Ramos (cell line): ENCODE measurements around the gene AMIGO3.
"Not testable (repeated sequence)": the region's sequence is repeated elsewhere in the genome, so short reads cannot be mapped to it uniquely, and the experiment has no call there.

Experiments used
- in situ Hi-C: fragments of 300-500 bp; cut with MboI; formaldehyde crosslinking; loops from one replicate; pipeline ENCODE4 v1.14.3; 2022; ENCODE audit warnings: low sequenced_read_pairs; ENCODE audit not compliant: unreplicated experiment

The AMIGO3 gene

GRCh38 chr3:49689908-49690624 is 29.4 kb downstream of the AMIGO3 start:
- in situ Hi-C loops, result not testable (repeated sequence)

- in situ Hi-C loops, result no loop called here
Observed at GRCh38 chr3:49689046-49689907, 30.2 kb downstream of the AMIGO3 start, which contains the start of the genes MST1 and RNF123. Gene MST1 (minus strand): TSS chr3:49689474. CDS start chr3:49688691, 783 bp downstream. Gene RNF123 (plus strand): TSS chr3:49689557. CDS start chr3:49691166, 1,609 bp downstream.

- in situ Hi-C loops, result not testable (repeated sequence)
Observed at GRCh38 chr3:49688338-49689045, 31.0 kb downstream of the AMIGO3 start.

GRCh38 chr3:49687424-49687795 is 32.1 kb downstream of the AMIGO3 start:
- in situ Hi-C loops, result not testable (repeated sequence)

GRCh38 chr3:49686769-49687423 is 32.6 kb downstream of the AMIGO3 start:
- in situ Hi-C loops, result not testable (repeated sequence)

- in situ Hi-C loops, result not testable (repeated sequence)
Observed at GRCh38 chr3:49686346-49686745, 33.1 kb downstream of the AMIGO3 start.

GRCh38 chr3:49685846-49686245 is 33.6 kb downstream of the AMIGO3 start:
- in situ Hi-C loops, result not testable (repeated sequence)

- in situ Hi-C loops, result not testable (repeated sequence)
Observed at GRCh38 chr3:49685103-49685502, 34.4 kb downstream of the AMIGO3 start.

GRCh38 chr3:49684453-49684852 is 35.0 kb downstream of the AMIGO3 start:
- in situ Hi-C loops, result not testable (repeated sequence)

- in situ Hi-C loops, result no loop called here
Observed at GRCh38 chr3:49683162-49683561, 36.3 kb downstream of the AMIGO3 start.

GRCh38 chr3:49681543-49681942 is 37.9 kb downstream of the AMIGO3 start:
- in situ Hi-C loops, result no loop called here

GRCh38 chr3:49681232-49681522 is 38.3 kb downstream of the AMIGO3 start:
- in situ Hi-C loops, result no loop called here

GRCh38 chr3:49680493-49681231 is 38.8 kb downstream of the AMIGO3 start:
- in situ Hi-C loops, result no loop called here

GRCh38 chr3:49675912-49676311 is 43.6 kb downstream of the AMIGO3 start:
- in situ Hi-C loops, result no loop called here

GRCh38 chr3:49674497-49674983 is 44.9 kb downstream of the AMIGO3 start:
- in situ Hi-C loops, result loop anchor here (5.0 kb wide), 1 partner anchor 127 kb away; no protein-coding TSS in a partner anchor

GRCh38 chr3:49673715-49674496 is 45.6 kb downstream of the AMIGO3 start, which contains the start of gene APEH:
Gene APEH (plus strand): TSS chr3:49674351. CDS start chr3:49674402, 51 bp downstream.
- in situ Hi-C loops, result loop anchor here (5.0 kb wide), 1 partner anchor 127 kb away; no protein-coding TSS in a partner anchor

- in situ Hi-C loops, result loop anchor here (5.0 kb wide), 1 partner anchor 126 kb away; no protein-coding TSS in a partner anchor
Observed at GRCh38 chr3:49673121-49673714, 46.3 kb downstream of the AMIGO3 start.
